A549 (cell line): ENCODE measurements around the gene SLC66A3. TPM values are rescaled to one million over a fixed set of nuclear protein-coding genes. Genes with fewer than 3 reads are reported as not detected.

ENCODE experiments used
- ATAC-seq, 2 experiments: fragments of 200-7000 bp in 1 of 2; fragments of >200 bp in 1 of 2; cut with Nextera tagmentation in 1 of 2; cut with Tn5 transposase in 1 of 2; 3 replicates each; pipeline versions ENCODE4 v1.8.0 to v1.9.1; 2018 to 2020; ENCODE audit warnings: mild to moderate bottlenecking in 1 of 2, moderate library complexity in 1 of 2
- CTCF ChIA-PET: fragments of 300-600 bp; sonication (Branson Sonifier 250); formaldehyde crosslinking; extraction: SDS; loops from one replicate; lab custom pipeline; 2021; ENCODE audit warnings: antibody characterized with exemption, inconsistent platforms; lab: Yijun Ruan, JAX
- POLR2A ChIA-PET: fragments of 350-600 bp; formaldehyde crosslinking; extraction: SDS; loops from one replicate; lab custom pipeline; 2021; ENCODE audit warnings: antibody characterized with exemption, inconsistent platforms; lab: Yijun Ruan, JAX
- DNase-seq, 2 experiments: peaks; one replicate each; pipeline versions ENCODE4 v3.0.0 to v3.0.0-alpha.2; 2011 to 2016; ENCODE audit warnings: low read depth in 1 of 2, low spot score in 1 of 2
- FAIRE-seq: peaks from 2 replicates; lab custom pipeline; 2011; peaks lifted over from hg19 to GRCh38; lab: Jason Lieb, UNC
- H3K27ac ChIP-seq, 2 experiments: fragments of >200 bp; sonication (Bioruptor Twin); formaldehyde crosslinking; 3 replicates each; pipeline ENCODE4 v1.5.1; 2016 to 2017
- H3K4me1 ChIP-seq: fragments of >200 bp; sonication (Bioruptor Twin); formaldehyde crosslinking; 3 replicates; pipeline ENCODE4 v1.6.1; 2016
- H3K4me2 ChIP-seq: fragments of >200 bp; sonication (Bioruptor Twin); formaldehyde crosslinking; 3 replicates; pipeline ENCODE4 v1.6.1; 2016
- H3K4me3 ChIP-seq: fragments of >200 bp; sonication (Bioruptor Twin); formaldehyde crosslinking; 3 replicates; pipeline ENCODE4 v1.5.1; 2016
- H3K9me3 ChIP-seq: fragments of >200 bp; sonication (Bioruptor Twin); formaldehyde crosslinking; 3 replicates; pipeline ENCODE4 v1.6.1; 2016
- BCL3 ChIP-seq: fragments of >200 bp; sonication (Bioruptor Twin); formaldehyde crosslinking; IDR thresholded peaks from 3 replicates; pipeline ENCODE4 v1.6.1; 2016
- CBX8 ChIP-seq: fragments of 200-600 bp; sonication (generic); IDR thresholded peaks from 2 replicates; pipeline ENCODE4 v1.6.1; 2016
- EHF ChIP-seq: fragments of 250-450 bp; sonication (Bioruptor Pico); IDR thresholded peaks from 2 replicates; pipeline ENCODE4 v1.5.0; 2020; ENCODE audit warnings: mild to moderate bottlenecking
- ELK1 ChIP-seq: fragments of 150-350 bp; IDR thresholded peaks from 2 replicates; pipeline ENCODE4 v1.6.1; 2014; ENCODE audit warnings: low read depth, mild to moderate bottlenecking, low read length
- EP300 ChIP-seq, 2 experiments: fragments of >200 bp; sonication (Bioruptor Twin); formaldehyde crosslinking; IDR thresholded peaks; 2 replicates in 1 of 2; 3 replicates in 1 of 2; pipeline ENCODE4 v1.6.1; 2016 to 2017
- FOSL2 ChIP-seq, 2 experiments: fragments of 450-650 bp in 1 of 2; fragments of >200 bp in 1 of 2; sonication (Bioruptor Twin) in 1 of 2; formaldehyde crosslinking; IDR thresholded peaks; 2 replicates each; pipeline versions ENCODE4 v1.5.0 to v1.6.1; 2016 to 2020; ENCODE audit warnings: mild to moderate bottlenecking in 1 of 2, moderate library complexity in 1 of 2
- GATA3 ChIP-seq: IDR thresholded peaks from 2 replicates; pipeline ENCODE4 v1.6.1; 2012; ENCODE audit warnings: borderline replicate concordance
- HEYL ChIP-seq: fragments of 250-450 bp; sonication (Bioruptor Pico); IDR thresholded peaks from 2 replicates; pipeline ENCODE4 v1.8.0; 2021; ENCODE audit warnings: mild to moderate bottlenecking, moderate library complexity
- JUN ChIP-seq, 2 experiments: fragments of >200 bp; sonication (Bioruptor Twin); formaldehyde crosslinking; IDR thresholded peaks; 2 replicates in 1 of 2; 3 replicates in 1 of 2; pipeline ENCODE4 v1.6.1; 2016 to 2017
- KDM1A ChIP-seq: fragments of 200-600 bp; sonication (generic); IDR thresholded peaks from 2 replicates; pipeline ENCODE4 v1.6.1; 2016; ENCODE audit warnings: low read depth, mild to moderate bottlenecking
- POLR2A ChIP-seq: IDR thresholded peaks from 2 replicates; pipeline ENCODE4 v1.6.1; 2012; ENCODE audit warnings: mild to moderate bottlenecking, low read length
- POLR2AphosphoS2 ChIP-seq: conservative IDR thresholded peaks from 2 replicates; pipeline ENCODE4 v1.6.1; 2012; ENCODE audit warnings: low read length, improper control_type of control experiment, inconsistent platforms
- RFX5 ChIP-seq: fragments of 450-650 bp; IDR thresholded peaks from 2 replicates; pipeline ENCODE4 v1.7.1; 2014; ENCODE audit warnings: antibody characterized with exemption, mild to moderate bottlenecking, moderate library complexity
- SMC3 ChIP-seq: fragments of >200 bp; sonication (Bioruptor Twin); formaldehyde crosslinking; IDR thresholded peaks from 3 replicates; pipeline ENCODE4 v1.6.1; 2018; ENCODE audit warnings: inconsistent platforms
- USF2 ChIP-seq: fragments of 450-650 bp; IDR thresholded peaks from 2 replicates; pipeline ENCODE4 v1.6.1; 2014; ENCODE audit warnings: antibody characterized with exemption
- ZNF302 ChIP-seq: fragments of 250-450 bp; sonication (Bioruptor Pico); IDR thresholded peaks from 2 replicates; pipeline ENCODE4 v1.9.0; 2021; ENCODE audit warnings: inconsistent platforms, mild to moderate bottlenecking, moderate library complexity
- ZSCAN20 ChIP-seq: fragments of 250-450 bp; sonication (Bioruptor Pico); IDR thresholded peaks from 2 replicates; pipeline ENCODE4 v1.8.0; 2022; ENCODE audit warnings: mild to moderate bottlenecking, moderate library complexity
- WGBS: methylation state at CpG from one replicate; pipeline ENCODE4 v1.1.6; 2017; ENCODE audit errors: missing lambda C conversion rate; 5-methylcytosine and 5-hydroxymethylcytosine counted together
- polyA plus RNA-seq, 4 experiments: library from polyadenylated mRNA; depleted of rRNA in 3 of 4; stranded (reverse); fragments of >200 nt; fragmentation: RNase III in 1 of 4; extraction: RNeasy Plus Mini Kit Qiagen cat#74134 plus additional on column Dnase treatment in 1 of 4; gene quantifications; 2 replicates in 3 of 4; 3 replicates in 1 of 4; pipeline ENCODE4 v1.2.3, GENCODE V29; 2011 to 2017

Gene SLC66A3
- polyA plus RNA-seq, 2 of the 4 experiments (the other 2 are of a cell fraction): 24.9 to 69.8 TPM

- no peak for TF ChIP-seq FOSL2 (IDR thresholded peaks at IDR 0.05)
- no peak for TF ChIP-seq FOSL2 (CRISPR knock-in tag; IDR thresholded peaks at IDR 0.05)
- TF ChIP-seq SMC3: peak; percentile 88
- TF ChIP-seq ELK1: no peak
- TF ChIP-seq, all 56 proteins: peak for 4
Observed at GRCh38 chr2:11129598-11130449, 25.4 kb upstream of the SLC66A3 start (continued).

GRCh38 chr2:11131166-11131920 lies 23.9 kb upstream of the SLC66A3 start:
- DNase-seq (no peak), ATAC-seq (no peak), FAIRE-seq (no peak)
- 85% methylated on average over 20 of the region's 20 CpGs for WGBS
- Histone ChIP-seq H3K4me3 (no peak overlapping the region), H3K27ac (peak overlapping the region in 1 of 2 experiments; percentile 86; a peak in 1 of 6 replicates), H3K4me1 (peaks cover 16% of the 10 kb centered on the region; the same call in 2 of the 3 replicates), H3K4me2 (no peak overlapping the region), H3K9me3 (no peaks in the 10 kb centered on the region)
- CTCF ChIA-PET: interaction anchor here (0.7 to 24.7 kb wide), 63 partner anchors 10 to 654 kb away, joined by 3 to 1025 read pairs (median 8); partner anchors contain the start of genes KCNF1, ROCK2 and SLC66A3
- POLR2A ChIA-PET: interaction anchor here (1.6 to 2.6 kb wide), 2 partner anchors 24 to 319 kb away, joined by 3 to 17 read pairs; partner anchors contain the start of genes PDIA6 and SLC66A3
- TF ChIP-seq GATA3: no peak
- TF ChIP-seq EHF (CRISPR knock-in tag): no peak
- no peak for TF ChIP-seq KDM1A

GRCh38 chr2:11132036-11132671 lies 23.1 kb upstream of the SLC66A3 start:
- 66% methylated on average over 19 of the region's 19 CpGs for WGBS
- ChIA-PET CTCF (interaction anchor here (0.6 to 24.7 kb wide), 149 partner anchors 11 to 653 kb away, joined by 3 to 1025 read pairs (median 5); partner anchors contain the start of genes E2F6, KCNF1, NTSR2 and PDIA6), POLR2A (interaction anchor here (0.6 to 2.6 kb wide), 8 partner anchors 22 to 450 kb away, joined by 3 to 17 read pairs (median 4); partner anchors contain the start of genes PDIA6, ROCK2 and SLC66A3)
- H3K9me3 ChIP-seq: no peaks in the 10 kb centered on the region
- peak in 1 of 2 experiments; percentile 3; a peak in 2 of 6 replicates for ATAC-seq
- peaks cover 16% of the 10 kb centered on the region; the same call in 2 of the 3 replicates for H3K4me1 ChIP-seq
- H3K27ac ChIP-seq: peak overlapping the region; percentile 77 to 86; a peak in 5 of 6 replicates
- H3K4me2 ChIP-seq: peak overlapping the region; percentile 80
- TF ChIP-seq CBX8: no peak
- TF ChIP-seq POLR2AphosphoS2: no peak
- no peak for TF ChIP-seq ZSCAN20 (CRISPR knock-in tag)
- TF ChIP-seq USF2: no peak
- TF ChIP-seq POLR2A: no peak
- no peak for TF ChIP-seq HEYL (CRISPR knock-in tag)
- TF ChIP-seq EP300 (IDR thresholded peaks at IDR 0.05): no peak
- TF ChIP-seq ZNF302 (CRISPR knock-in tag): no peak
- TF ChIP-seq JUN (IDR thresholded peaks at IDR 0.05): no peak
- no peak for TF ChIP-seq RFX5
- TF ChIP-seq BCL3: no peak
- no peak for DNase-seq
- H3K4me3 ChIP-seq: peak overlapping the region; percentile 51
- no peak for FAIRE-seq
